Activated naive CD4-positive, alpha-beta T cell treated with anti-CD3 and anti-CD28 coated beads, Interleukin-2, amount 50 U/mL, for 72 hours (primary cell): ENCODE measurements around the gene SEMA5A. TPM values are rescaled to one million over a fixed set of nuclear protein-coding genes. Genes with fewer than 3 reads are reported as not detected.

Source experiments
- ATAC-seq, 2 donors: fragments of 150-1000 bp; cut with Tn5 transposase; 2 replicates each; pipeline ENCODE4 v1.10.0; 2021; ENCODE audit warnings: mild to moderate bottlenecking in 2 of 2, moderate library complexity in 2 of 2
- DNase-seq, 2 donors: peaks; one replicate each; pipeline ENCODE4 v3.0.0; 2021 to 2022; ENCODE audit warnings: low spot score in 2 of 2
- H3K27ac Mint-ChIP-seq, 2 donors: one replicate each; pipeline ENCODE4 v1.8.0; 2022; ENCODE audit warnings: mild to moderate bottlenecking in 2 of 2, mixed read lengths in 2 of 2
- H3K36me3 Mint-ChIP-seq, 2 donors: one replicate each; pipeline ENCODE4 v1.8.0; 2022; ENCODE audit warnings: mixed read lengths in 2 of 2
- H3K9me3 Mint-ChIP-seq, 2 donors: one replicate each; pipeline ENCODE4 v1.8.0; 2022; ENCODE audit warnings: mixed read lengths in 2 of 2
- total RNA-seq, 2 donors: library from RNA; stranded (reverse); gene quantifications; one replicate each; pipeline ENCODE4 v1.2.3, GENCODE V29; 2022

Gene SEMA5A, protein sequence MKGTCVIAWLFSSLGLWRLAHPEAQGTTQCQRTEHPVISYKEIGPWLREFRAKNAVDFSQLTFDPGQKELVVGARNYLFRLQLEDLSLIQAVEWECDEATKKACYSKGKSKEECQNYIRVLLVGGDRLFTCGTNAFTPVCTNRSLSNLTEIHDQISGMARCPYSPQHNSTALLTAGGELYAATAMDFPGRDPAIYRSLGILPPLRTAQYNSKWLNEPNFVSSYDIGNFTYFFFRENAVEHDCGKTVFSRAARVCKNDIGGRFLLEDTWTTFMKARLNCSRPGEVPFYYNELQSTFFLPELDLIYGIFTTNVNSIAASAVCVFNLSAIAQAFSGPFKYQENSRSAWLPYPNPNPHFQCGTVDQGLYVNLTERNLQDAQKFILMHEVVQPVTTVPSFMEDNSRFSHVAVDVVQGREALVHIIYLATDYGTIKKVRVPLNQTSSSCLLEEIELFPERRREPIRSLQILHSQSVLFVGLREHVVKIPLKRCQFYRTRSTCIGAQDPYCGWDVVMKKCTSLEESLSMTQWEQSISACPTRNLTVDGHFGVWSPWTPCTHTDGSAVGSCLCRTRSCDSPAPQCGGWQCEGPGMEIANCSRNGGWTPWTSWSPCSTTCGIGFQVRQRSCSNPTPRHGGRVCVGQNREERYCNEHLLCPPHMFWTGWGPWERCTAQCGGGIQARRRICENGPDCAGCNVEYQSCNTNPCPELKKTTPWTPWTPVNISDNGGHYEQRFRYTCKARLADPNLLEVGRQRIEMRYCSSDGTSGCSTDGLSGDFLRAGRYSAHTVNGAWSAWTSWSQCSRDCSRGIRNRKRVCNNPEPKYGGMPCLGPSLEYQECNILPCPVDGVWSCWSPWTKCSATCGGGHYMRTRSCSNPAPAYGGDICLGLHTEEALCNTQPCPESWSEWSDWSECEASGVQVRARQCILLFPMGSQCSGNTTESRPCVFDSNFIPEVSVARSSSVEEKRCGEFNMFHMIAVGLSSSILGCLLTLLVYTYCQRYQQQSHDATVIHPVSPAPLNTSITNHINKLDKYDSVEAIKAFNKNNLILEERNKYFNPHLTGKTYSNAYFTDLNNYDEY
- total RNA-seq: not detected

DNA sequence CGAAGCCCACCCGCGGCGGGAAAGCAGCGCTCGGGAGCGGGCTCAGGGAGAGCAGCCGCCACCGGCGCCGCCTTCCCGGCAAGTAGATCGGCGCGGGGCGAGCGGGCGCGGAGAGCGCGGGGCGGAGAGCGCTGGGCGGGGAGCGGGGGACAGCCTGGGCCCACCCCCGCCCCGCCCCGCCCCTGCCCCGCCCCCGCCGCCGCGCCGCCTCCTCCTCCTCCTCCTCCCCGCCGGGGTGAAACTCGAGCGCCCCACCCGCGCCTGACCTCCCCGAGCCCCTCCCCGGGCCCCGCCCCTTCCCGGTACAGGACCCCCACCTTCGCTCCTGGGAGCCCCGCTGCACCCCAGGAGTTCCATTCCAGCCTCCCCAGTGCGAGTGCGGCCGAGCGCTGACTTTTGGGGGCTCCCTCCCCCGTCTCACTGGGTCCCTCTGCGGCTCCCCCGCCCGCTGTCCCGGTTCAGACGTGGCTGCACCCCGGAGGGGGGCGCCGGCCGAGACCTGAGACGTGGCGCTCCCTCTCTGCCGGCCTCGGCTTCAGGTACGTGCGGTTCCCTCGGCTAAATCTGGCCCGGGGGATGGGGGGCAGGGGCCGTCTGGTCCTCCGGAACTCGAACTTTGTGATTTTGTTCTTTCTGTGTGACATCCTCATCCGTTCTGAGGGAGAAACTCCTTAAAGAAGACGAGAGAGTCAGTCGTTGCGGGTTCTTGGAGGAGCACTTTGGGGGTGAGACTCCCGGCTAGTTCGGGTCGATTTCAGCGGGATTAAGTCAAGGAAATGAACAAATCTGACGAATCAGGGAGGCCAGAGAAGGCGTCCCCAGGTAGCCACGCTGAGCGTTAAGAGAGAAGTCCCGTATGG, at the start of gene SEMA5A:
Gene SEMA5A, minus strand, starts transcription at position 84 of the 860 bp plus-strand sequence. CDS start 166,129 bp downstream, outside the sequence.
- peaks cover 0 to 5% of the 10 kb centered on the region in 2 donors for H3K36me3 Mint-ChIP-seq
- ATAC-seq (peak in 1 of 2 donors; percentile 58), DNase-seq (no peak)
- no peak within 1 kb of the TSS for H3K27ac Mint-ChIP-seq
- no peaks in the 10 kb centered on the region for H3K9me3 Mint-ChIP-seq

DNA sequence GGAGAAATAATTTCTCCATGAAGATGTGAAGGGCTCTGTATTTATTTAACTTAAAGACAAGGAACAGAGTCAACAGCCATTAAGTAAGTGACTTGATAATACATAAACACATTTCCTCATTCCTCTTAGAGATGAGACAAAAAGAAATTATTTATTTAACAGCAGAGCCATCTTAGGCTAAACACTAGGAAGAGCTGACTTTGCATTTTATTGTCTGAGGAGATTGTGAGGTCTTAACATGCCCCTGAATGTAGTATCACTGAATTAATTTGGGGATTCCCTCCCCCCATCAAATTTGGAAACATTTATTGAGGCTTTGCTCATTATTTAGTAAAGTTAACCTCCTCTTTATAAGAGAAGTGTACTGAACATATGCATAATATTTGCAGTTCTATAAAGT, 49.0 kb upstream of the SEMA5A start:
- DNase-seq (no peak), ATAC-seq (no peak)
- Mint-ChIP-seq H3K9me3 (no peaks in the 10 kb centered on the region), H3K27ac (no peak overlapping the region), H3K36me3 (no peaks in the 10 kb centered on the region)

DNA sequence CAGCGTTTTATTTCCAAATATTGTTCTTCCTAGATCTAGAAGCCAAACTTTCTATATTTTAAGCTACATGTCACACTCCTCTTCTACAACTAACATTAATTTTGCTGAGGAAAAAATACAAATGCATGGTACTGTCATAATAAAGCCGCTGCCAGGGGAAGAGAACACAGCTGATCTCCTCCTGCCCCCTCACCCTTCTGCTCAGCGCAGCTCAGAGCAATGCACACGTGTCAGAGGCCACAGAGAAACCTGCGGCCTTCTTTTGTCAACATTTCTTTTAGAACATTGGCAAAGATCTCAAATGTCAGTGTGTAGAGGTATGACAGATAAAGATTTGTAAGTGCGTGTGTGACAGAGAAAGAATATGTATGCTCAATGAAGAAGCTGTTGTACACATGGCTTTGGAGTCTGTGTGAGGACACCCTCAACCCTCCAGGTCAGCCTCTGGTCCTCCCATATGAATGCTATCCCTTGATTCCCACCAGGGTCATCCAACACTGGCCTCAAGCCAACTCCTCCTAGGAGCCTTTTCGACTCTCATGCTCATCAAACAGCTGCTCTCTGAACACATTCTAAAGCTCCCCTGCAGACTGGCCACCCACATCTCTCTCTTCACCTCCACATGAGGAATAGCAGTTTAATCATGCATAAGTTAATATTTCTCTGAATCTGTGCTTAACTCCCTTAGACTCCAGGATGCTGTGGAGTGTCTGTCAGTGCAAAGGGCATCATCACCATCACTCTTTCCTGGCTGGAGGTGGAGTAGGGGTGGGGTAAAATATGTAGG, 43.4 kb upstream of the SEMA5A start:
- H3K27ac Mint-ChIP-seq: no peak overlapping the region
- ATAC-seq (no peak), DNase-seq (no peak)
- no peaks in the 10 kb centered on the region for H3K9me3 Mint-ChIP-seq
- no peaks in the 10 kb centered on the region for H3K36me3 Mint-ChIP-seq

DNA sequence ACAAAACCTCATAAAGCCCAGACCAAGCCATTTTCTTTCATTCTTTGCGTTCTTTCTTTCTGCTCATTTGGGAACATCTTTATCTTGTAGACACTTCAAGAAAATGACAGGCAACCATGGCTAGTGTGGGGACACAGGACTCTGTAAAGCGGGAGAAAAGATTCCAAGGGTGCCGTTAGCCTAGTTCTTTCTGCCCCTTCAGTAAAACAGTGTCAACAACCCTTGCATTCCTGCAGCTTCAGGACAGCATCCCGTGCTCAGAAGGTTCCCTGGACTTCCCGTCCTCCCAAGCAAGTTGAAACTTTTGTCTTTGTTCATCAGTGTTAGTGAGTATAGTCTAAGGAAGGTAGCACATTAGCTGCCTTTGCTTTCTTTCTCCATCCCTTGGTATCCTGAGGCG, 42.4 kb upstream of the SEMA5A start:
- H3K27ac Mint-ChIP-seq: no peak overlapping the region

DNA sequence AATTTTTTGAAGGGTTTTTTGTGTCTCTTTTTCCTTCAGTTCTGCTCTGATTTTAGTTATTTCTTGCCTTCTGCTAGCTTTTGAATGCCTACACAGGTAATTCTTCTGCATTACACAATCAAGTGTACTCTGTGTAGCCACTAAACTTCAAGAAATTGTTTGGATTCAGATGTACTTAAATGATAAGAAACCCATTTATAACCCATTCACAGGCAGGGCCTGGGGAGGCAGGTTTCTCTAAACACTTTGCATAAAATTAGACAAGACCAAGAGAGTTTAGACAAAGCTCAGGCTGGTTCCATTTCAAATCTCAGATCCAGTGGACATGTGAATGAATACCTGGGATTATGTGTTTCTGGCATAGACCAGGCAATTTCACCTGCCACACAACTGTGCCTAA, 41.3 kb upstream of the SEMA5A start:
- Mint-ChIP-seq H3K27ac (no peak overlapping the region), H3K36me3 (no peaks in the 10 kb centered on the region), H3K9me3 (peaks cover 0 to 1% of the 10 kb centered on the region in 2 donors)
- ATAC-seq (no peak), DNase-seq (no peak)

More for the DNA sequence above, 42.4 kb upstream of the SEMA5A start:
- ATAC-seq (no peak), DNase-seq (no peak)
- Mint-ChIP-seq H3K9me3 (no peaks in the 10 kb centered on the region), H3K36me3 (no peaks in the 10 kb centered on the region)

DNA sequence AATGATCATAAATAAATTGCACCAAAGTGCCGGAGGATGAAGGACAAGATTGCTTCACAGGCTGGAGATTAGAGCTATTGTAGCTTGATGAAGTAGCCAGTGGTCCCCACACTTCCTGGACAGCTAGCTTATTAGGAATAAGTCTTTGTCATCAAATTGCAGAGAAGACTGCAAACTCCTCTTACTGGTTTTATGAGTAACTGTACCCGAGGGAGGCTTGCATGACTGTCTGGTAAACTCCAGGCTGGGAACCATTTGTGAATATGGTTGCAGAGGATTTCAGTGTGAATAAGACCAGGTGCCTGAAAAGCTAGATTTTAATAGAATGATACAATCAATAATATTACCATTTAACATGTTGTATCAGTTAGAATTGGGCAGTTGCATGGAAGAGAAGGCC, 36.5 kb upstream of the SEMA5A start:
- H3K36me3 Mint-ChIP-seq: no peaks in the 10 kb centered on the region
- peaks cover 0 to 7% of the 10 kb centered on the region in 2 donors for H3K9me3 Mint-ChIP-seq
- H3K27ac Mint-ChIP-seq: no peak overlapping the region
- DNase-seq (no peak), ATAC-seq (no peak)

DNA sequence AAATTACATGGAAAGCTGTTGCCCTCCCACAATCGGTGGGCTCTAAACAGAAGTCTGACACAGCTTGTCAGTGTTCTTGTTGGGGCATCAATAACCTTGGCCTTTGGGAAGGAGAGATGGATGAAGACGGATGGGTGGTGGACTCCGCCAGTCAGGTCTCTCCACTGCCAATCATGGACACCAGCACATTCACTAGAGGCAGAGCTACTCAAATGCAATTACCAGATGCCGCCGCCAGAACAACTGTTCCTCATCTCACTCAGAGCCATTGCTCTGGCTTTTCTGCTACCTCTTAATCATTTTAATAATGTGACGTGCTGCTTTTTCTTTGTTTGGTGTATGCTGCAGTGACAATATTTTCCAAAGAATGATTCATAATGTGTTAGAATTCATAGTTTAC, 27.9 kb upstream of the SEMA5A start:
- Mint-ChIP-seq H3K9me3 (peaks cover 2 to 14% of the 10 kb centered on the region in 2 donors), H3K27ac (no peak overlapping the region), H3K36me3 (peaks cover 0 to 4% of the 10 kb centered on the region in 2 donors)
- DNase-seq (no peak), ATAC-seq (no peak)

DNA sequence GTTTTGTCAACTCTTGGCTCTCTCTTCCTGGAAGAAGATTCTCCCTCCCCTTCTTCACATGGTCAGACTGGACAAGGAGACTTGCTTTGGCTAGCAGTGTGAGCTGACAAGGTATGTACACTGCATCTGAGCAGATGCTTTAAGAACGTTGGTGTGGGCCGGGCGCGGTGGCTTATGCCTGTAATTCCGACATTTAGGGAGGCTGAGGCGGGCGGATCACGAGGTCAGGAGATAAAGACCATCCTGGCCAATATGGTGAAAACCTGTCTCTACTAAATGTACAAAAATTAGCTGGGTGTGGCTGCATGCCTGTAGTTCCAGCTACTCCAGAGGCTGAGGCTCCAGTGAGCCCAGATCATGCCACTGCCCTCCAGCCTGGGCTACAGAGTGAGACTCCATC, 26.4 kb upstream of the SEMA5A start:
- H3K27ac Mint-ChIP-seq: no peak overlapping the region
- H3K36me3 Mint-ChIP-seq: peaks cover 0 to 4% of the 10 kb centered on the region in 2 donors
- H3K9me3 Mint-ChIP-seq: peaks cover 3 to 13% of the 10 kb centered on the region in 2 donors
- ATAC-seq: no peak
- DNase-seq: no peak

DNA sequence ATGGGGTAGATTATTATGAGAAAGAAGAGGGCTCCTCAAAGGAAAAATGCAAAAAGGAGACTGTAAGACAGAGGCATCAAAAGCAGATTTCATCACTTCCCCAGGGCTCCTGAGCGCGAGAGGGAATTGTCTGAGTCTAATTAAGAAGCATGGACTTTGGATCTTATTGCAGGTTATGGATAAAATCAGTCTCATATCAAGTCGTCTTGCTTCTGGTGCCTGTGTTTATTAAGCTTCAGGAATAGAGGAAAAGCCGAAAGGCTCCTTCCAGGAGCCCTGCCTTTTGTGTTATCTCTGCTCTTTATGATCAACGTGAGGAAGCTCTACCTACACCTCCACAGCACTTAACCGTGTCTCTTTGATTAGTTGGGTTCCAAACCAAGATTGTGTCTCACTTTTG, 25.0 kb upstream of the SEMA5A start:
- ATAC-seq: no peak
- peaks cover 0 to 4% of the 10 kb centered on the region in 2 donors for H3K36me3 Mint-ChIP-seq
- no peak overlapping the region for H3K27ac Mint-ChIP-seq
- H3K9me3 Mint-ChIP-seq: peaks cover 3 to 13% of the 10 kb centered on the region in 2 donors
- no peak for DNase-seq

DNA sequence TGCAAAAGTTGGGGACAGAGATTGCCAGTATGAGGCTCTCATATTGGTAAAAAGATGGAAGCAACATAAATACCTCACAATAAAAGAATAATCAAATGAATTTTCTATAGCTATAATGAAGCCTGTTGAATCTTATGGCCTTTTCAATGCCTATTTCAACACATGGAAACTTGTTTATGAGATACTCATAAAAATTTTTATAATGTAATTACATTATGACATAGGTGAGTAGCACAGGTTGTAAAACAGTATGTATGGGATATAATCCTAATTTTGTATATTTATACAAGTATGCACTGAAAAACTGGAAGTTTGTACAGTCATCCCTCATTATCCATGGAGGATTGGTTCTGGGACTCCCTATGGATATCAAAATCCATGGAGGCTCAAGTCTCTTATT, 21.2 kb upstream of the SEMA5A start:
- Mint-ChIP-seq H3K36me3 (peaks cover 0 to 4% of the 10 kb centered on the region in 2 donors), H3K27ac (no peak overlapping the region)
- no peak for ATAC-seq

DNA sequence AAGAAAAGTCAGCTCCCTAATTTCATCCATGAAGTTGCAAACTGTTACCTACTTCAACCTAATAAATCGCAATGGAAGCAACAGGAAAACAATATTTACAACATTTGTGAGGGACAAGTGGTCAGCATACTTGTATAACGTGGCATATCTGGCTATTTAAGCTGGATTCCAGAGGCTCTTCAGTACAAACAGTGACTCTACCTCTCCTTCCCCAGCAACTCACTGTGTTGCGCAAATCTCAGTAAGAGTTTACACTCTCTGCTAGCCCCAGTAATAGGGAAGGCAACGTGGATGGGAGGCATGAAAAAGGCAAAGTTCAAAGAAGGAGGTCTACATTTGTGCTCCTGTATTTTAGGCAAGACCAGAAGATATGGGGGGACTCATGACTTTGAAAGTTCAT, 18.9 kb upstream of the SEMA5A start:
- H3K36me3 Mint-ChIP-seq: no peaks in the 10 kb centered on the region
- peaks cover 5 to 15% of the 10 kb centered on the region in 2 donors for H3K9me3 Mint-ChIP-seq
- no peak for ATAC-seq

More for the DNA sequence above, 21.2 kb upstream of the SEMA5A start:
- H3K9me3 Mint-ChIP-seq: peaks cover 8 to 11% of the 10 kb centered on the region in 2 donors
- no peak for DNase-seq

DNA sequence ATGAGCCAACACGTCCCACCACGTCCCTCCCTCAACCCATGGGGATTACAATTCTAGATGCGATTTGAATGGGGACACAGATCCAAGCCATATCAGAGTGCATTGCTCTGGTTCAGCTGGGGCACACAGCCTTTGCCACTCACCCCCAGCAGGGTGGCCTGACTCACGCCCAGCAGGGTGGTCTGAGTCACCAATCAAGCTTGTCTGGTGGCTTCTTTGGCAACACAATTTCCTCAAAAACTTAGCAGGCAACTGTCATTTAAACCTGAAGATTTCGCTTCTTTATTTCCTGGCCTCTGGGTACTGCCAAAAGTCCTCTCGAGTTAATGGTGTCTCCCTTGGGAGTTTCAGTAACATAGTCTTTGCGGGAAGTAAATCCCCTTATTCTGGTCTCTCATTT, 16.3 kb upstream of the SEMA5A start:
- no peak for DNase-seq
- ATAC-seq: no peak
- Mint-ChIP-seq H3K27ac (no peak overlapping the region), H3K36me3 (no peaks in the 10 kb centered on the region), H3K9me3 (peaks cover 5 to 12% of the 10 kb centered on the region in 2 donors)

More for the DNA sequence above, 18.9 kb upstream of the SEMA5A start:
- H3K27ac Mint-ChIP-seq: no peak overlapping the region
- DNase-seq: no peak

DNA sequence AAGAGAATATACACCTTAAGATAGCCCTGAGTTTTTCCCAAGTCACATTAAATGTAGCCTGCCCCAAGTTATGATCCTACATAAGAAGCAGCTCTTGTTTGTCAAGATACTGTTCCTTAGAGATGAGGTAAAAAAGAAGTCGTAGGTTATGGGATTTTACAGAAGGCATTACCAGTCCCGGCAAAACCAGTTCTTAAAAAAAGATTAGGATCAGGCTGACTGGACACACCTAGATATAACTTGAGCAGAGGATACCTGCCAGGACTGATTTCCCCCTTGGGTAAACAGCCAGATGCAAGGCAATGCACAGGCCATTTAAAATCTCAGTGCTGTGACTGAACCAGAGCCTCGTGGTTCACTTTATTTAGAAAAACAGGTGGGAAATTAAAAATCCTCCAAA, 14.1 kb upstream of the SEMA5A start:
- Mint-ChIP-seq H3K27ac (no peak overlapping the region), H3K9me3 (peaks cover 12 to 20% of the 10 kb centered on the region in 2 donors), H3K36me3 (no peaks in the 10 kb centered on the region)
- DNase-seq (no peak), ATAC-seq (no peak)

DNA sequence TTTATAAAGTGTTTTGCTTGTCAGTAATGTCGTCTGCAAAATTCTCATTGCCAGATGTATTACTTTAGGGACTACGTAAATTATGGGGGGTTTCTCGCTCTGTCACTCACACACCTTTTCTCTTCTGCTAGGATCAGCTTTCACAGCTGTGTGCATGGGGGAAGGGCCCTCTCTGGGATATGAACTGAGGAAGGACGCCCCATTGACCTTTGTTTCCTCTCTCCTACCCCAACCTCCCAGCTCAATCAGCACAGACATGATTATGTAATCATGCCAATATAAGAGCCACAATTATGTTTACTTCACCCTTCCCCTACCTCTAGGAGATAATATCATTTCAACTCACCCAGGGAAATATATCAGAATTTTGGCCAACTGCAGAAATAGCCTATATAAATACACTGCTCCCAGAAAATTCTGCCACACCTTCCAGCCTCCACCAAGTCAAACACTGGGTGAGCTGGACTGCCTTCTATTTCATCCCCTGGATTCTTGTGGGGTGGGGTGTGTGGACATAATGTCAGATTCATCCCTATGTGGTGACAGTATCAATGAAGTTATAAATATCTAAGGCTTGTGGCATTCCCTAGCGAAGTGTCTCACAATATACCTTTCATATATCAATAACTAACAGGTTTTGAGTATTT, 12.6 kb upstream of the SEMA5A start:
- no peak for ATAC-seq
- no peak overlapping the region for H3K27ac Mint-ChIP-seq
- no peak for DNase-seq
- no peaks in the 10 kb centered on the region for H3K36me3 Mint-ChIP-seq
- peaks cover 17 to 20% of the 10 kb centered on the region in 2 donors for H3K9me3 Mint-ChIP-seq

DNA sequence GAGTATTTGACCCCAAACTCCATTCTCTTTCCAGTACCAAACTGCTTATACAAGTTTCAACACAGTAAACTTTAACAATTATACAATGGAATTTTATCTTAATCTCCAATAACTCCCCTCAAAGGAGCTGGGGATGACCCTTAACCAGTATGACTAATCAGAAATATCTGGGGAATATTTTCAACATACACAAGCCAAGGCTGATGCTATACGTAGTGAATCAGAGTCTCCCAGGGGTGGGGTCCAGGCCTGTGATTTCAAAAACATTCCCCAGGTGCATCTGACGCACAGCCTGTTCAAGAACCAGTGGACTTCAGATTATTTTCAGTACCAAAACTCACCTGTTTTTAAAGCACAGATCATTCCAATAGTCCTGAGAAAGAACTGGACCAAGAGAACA, 11.8 kb upstream of the SEMA5A start:
- H3K27ac Mint-ChIP-seq: no peak overlapping the region
- H3K9me3 Mint-ChIP-seq: peaks cover 17% of the 10 kb centered on the region in 2 donors
- no peak for DNase-seq
- no peaks in the 10 kb centered on the region for H3K36me3 Mint-ChIP-seq
- no peak for ATAC-seq
